Esophagus muscularis mucosa (tissue), 4 donors: ENCODE results near the gene PSMD8.

ENCODE experiments used
- CTCF ChIP-seq, 3 experiments: fragments of 200-600 bp in 2 of 3; fragments of 450-650 bp in 1 of 3; sonication (generic) in 2 of 3; IDR thresholded peaks; one replicate each; pipeline ENCODE4 v1.5.1; 2017 to 2019; ENCODE audit warnings: antibody characterized with exemption in 3 of 3, mild to moderate bottlenecking in 2 of 3, moderate library complexity in 1 of 3
- EP300 ChIP-seq: sonication (generic); formaldehyde crosslinking; IDR thresholded peaks from one replicate; pipeline ENCODE4 v1.6.1; 2017; ENCODE audit warnings: antibody characterized with exemption
- POLR2A ChIP-seq: fragments of 450-650 bp; IDR thresholded peaks from one replicate; pipeline ENCODE4 v1.6.1; 2017; ENCODE audit warnings: antibody characterized with exemption, moderate library complexity, mild to moderate bottlenecking, low read depth
- POLR2AphosphoS5 ChIP-seq, 2 donors: sonication (generic); formaldehyde crosslinking; IDR thresholded peaks; one replicate each; pipeline ENCODE4 v1.6.1; 2017; ENCODE audit warnings: antibody characterized with exemption in 2 of 2

DNA sequence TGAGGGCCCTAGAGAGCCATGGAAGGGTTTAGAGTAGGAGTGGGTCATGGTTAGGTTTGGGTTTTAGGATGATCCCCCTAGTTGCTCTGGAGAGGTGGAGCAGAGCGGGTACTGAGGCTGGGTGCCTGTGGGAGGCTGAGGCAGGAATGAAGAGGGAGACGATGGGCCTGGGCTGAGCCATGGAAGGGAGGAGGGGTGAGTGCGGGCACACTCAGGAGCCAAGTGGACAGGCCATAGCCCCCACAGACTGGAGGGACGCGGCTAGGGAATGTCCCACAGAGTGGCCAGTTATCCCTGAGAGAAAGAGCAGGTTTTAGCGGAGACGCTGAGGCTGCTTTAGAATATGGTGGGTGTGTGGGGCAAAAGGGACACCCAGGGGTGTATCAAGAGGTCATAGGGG lies 44.7 kb upstream of the PSMD8 start:
- no peak for TF ChIP-seq CTCF (IDR thresholded peaks at IDR 0.05)
- TF ChIP-seq POLR2AphosphoS5 (IDR thresholded peaks at IDR 0.05) = no peak
- no peak for TF ChIP-seq POLR2A
- TF ChIP-seq EP300 = no peak
